CD4-positive, alpha-beta memory T cell (primary cell): ENCODE results near the gene LLGL1. TPM values are rescaled to one million over a fixed set of nuclear protein-coding genes. Genes with fewer than 3 reads are reported as not detected.

Experiments
- CTCF ChIA-PET: fragments of 350-600 bp; sonication (Branson Sonifier 250); formaldehyde crosslinking; loops from one replicate; lab custom pipeline; 2021; ENCODE audit warnings: inconsistent platforms; ENCODE audit not compliant: partially characterized antibody; lab: Charles Lee
- POLR2A ChIA-PET: fragments of 350-600 bp; sonication (Branson Sonifier 250); formaldehyde crosslinking; loops from one replicate; lab custom pipeline; 2021; ENCODE audit not compliant: partially characterized antibody; lab: Charles Lee
- DNase-seq, 5 donors: peaks; one replicate each; pipeline versions ENCODE4 v3.0.0 to v3.0.0-alpha.2; 2020 to 2022; ENCODE audit warnings: mixed read lengths in 1 of 5
- H3K27ac ChIP-seq: one replicate; pipeline ENCODE4 v1.7.0; 2013; ENCODE audit warnings: low read depth, low read length
- H3K27me3 ChIP-seq: 2 replicates; pipeline ENCODE4 v1.7.0; 2013; ENCODE audit warnings: mild to moderate bottlenecking, low read length, moderate library complexity; ENCODE audit not compliant: insufficient read depth
- H3K36me3 ChIP-seq: 2 replicates; pipeline ENCODE4 v1.7.0; 2013; ENCODE audit warnings: mild to moderate bottlenecking, low read length, moderate library complexity; ENCODE audit not compliant: insufficient read depth
- H3K4me1 ChIP-seq: 2 replicates; pipeline ENCODE4 v1.7.0; 2013; ENCODE audit warnings: mild to moderate bottlenecking, low read length, moderate library complexity; ENCODE audit not compliant: insufficient read depth
- H3K4me3 ChIP-seq, 2 donors: one replicate each; pipeline ENCODE4 v1.7.0; 2013; ENCODE audit warnings: low read length in 2 of 2, mild to moderate bottlenecking in 1 of 2
- H3K9me3 ChIP-seq, 2 donors: one replicate each; pipeline ENCODE4 v1.7.0; 2013; ENCODE audit warnings: low read length in 2 of 2, control low read depth in 1 of 2; ENCODE audit not compliant: control insufficient read depth in 1 of 2
- H3K27ac Mint-ChIP-seq, 7 donors: one replicate each; pipeline ENCODE4 v1.8.0; 2020 to 2021; ENCODE audit warnings: mixed read lengths in 7 of 7, mild to moderate bottlenecking in 6 of 7, inconsistent platforms in 3 of 7, moderate library complexity in 3 of 7
- H3K27me3 Mint-ChIP-seq, 2 donors: one replicate each; pipeline ENCODE4 v1.8.0; 2020 to 2021; ENCODE audit warnings: mixed read lengths in 2 of 2
- H3K36me3 Mint-ChIP-seq, 2 donors: one replicate each; pipeline ENCODE4 v1.8.0; 2020 to 2021; ENCODE audit warnings: mixed read lengths in 2 of 2, inconsistent platforms in 1 of 2, mild to moderate bottlenecking in 1 of 2
- H3K4me1 Mint-ChIP-seq, 4 donors: one replicate each; pipeline ENCODE4 v1.8.0; 2020 to 2021; ENCODE audit warnings: mixed read lengths in 4 of 4, mild to moderate bottlenecking in 1 of 4
- H3K4me3 Mint-ChIP-seq, 8 donors: one replicate each; pipeline ENCODE4 v1.8.0; 2020 to 2021; ENCODE audit warnings: mixed read lengths in 8 of 8, mild to moderate bottlenecking in 7 of 8, moderate library complexity in 6 of 8, inconsistent platforms in 3 of 8
- H3K9me3 Mint-ChIP-seq, 8 donors: one replicate each; pipeline ENCODE4 v1.8.0; 2020 to 2021; ENCODE audit warnings: mixed read lengths in 8 of 8, mild to moderate bottlenecking in 5 of 8, inconsistent platforms in 3 of 8, moderate library complexity in 1 of 8
- intact Hi-C: fragments of 100-400 bp; cut with micrococcal nuclease; formaldehyde crosslinking; loops from one replicate; pipeline ENCODE4 v1.15.1; 2023
- polyA plus RNA-seq, 2 donors: library from polyadenylated mRNA; unstranded; fragments of 300-500 nt; fragmentation: Illumina TruSeq; gene quantifications; one replicate each; pipeline ENCODE4 v1.2.3, GENCODE V29; 2021
- total RNA-seq, 2 experiments: library from RNA; stranded (reverse); gene quantifications; one replicate each; pipeline ENCODE4 v1.2.3, GENCODE V29; 2021

LLGL1 gene
- total and polyA plus RNA-seq, 4 experiments from 2014 or later, result 0.25 to 20.5 (median 10.6) TPM

DNA sequence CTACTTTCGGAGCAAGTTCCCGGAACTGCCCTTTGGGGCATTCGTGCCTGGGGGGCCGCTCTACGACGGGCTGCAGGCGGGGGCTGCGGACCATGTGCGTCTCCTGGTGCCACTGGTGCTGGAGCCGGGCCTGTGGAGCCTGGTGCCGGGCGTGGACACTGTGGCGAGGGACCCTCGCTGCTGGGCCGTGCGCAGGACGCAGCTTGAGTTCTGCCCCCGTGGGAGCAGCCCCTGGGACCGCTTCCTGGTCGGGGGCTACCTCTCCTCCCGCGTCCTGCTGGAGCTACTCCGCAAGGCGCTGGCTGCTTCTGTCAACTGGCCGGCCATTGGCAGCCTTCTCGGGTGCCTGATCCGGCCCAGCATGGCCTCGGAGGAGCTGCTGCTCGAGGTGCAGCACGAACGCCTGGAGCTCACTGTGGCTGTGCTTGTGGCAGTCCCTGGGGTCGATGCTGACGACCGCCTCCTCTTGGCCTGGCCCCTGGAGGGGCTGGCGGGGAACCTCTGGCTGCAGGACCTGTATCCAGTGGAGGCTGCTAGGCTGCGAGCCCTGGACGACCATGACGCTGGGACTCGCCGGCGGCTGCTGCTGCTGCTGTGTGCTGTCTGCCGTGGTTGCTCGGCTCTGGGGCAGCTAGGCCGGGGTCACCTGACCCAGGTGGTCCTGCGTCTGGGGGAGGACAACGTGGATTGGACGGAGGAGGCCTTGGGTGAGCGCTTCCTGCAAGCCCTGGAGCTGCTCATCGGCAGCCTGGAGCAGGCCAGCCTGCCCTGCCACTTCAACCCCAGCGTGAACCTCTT lies 38.6 kb downstream of the LLGL1 start:
- H3K27ac Mint-ChIP-seq, result no peak overlapping the region
- Histone ChIP-seq H3K36me3 (peaks cover 21% of the 10 kb centered on the region), H3K9me3 (no peaks in the 10 kb centered on the region), H3K4me1 (peaks cover 27% of the 10 kb centered on the region), H3K27ac (no peak overlapping the region), H3K27me3 (no peaks in the 10 kb centered on the region), H3K4me3 (no peak overlapping the region)
- CTCF ChIA-PET, result interaction anchor here (1.0 to 1.9 kb wide), 2 partner anchors 15 to 24 kb away, joined by 4 to 6 read pairs; no protein-coding TSS in a partner anchor
- peaks cover 4 to 10% of the 10 kb centered on the region in 2 donors for H3K36me3 Mint-ChIP-seq
- H3K9me3 Mint-ChIP-seq, result no peaks in the 10 kb centered on the region
- intact Hi-C loops, result no loop called here
- POLR2A ChIA-PET, result no interaction called here
- H3K4me1 Mint-ChIP-seq, result peaks cover 14 to 35% (median 23%) of the 10 kb centered on the region in 4 donors
- no peak overlapping the region for H3K4me3 Mint-ChIP-seq
- no peak for DNase-seq
- no peaks in the 10 kb centered on the region for H3K27me3 Mint-ChIP-seq

DNA sequence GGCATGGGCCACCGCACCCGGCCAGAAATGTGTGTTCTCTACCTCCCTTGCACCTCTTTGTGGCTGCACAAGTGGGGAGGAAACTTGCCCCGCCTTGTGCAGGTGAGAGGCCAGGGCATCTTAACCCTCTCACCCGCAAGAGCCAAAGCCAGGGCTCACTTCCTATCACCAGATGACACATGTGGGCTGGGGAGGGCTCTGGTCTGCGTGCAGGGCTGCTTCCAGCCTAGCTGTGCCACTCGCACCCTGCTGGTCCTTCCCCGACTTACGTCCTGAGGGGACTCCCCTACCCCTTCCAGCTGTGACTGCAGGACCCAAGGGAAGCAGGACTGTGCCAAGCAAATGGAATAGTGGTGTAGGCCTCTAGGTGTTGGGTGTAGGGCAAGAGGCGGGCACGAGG lies 41.9 kb downstream of the LLGL1 start:
- H3K4me3 ChIP-seq, result no peak overlapping the region
- H3K9me3 Mint-ChIP-seq, result peaks cover 0 to 1% (median 0%) of the 10 kb centered on the region in 8 donors
- H3K27me3 Mint-ChIP-seq, result no peaks in the 10 kb centered on the region
- no peak overlapping the region for H3K27ac ChIP-seq
- H3K27ac Mint-ChIP-seq, result no peak overlapping the region
- H3K36me3 Mint-ChIP-seq, result peaks cover 4 to 7% of the 10 kb centered on the region in 2 donors
- peaks cover 1 to 11% (median 8%) of the 10 kb centered on the region in 4 donors for H3K4me1 Mint-ChIP-seq
- intact Hi-C loops, result no loop called here
- ChIA-PET CTCF (interaction anchor here (1.5 kb wide), 1 partner anchor 19 kb away, joined by 8 read pairs; no protein-coding TSS in a partner anchor), POLR2A (no interaction called here)
- peaks cover 3% of the 10 kb centered on the region for H3K4me1 ChIP-seq
- H3K36me3 ChIP-seq, result peaks cover 21% of the 10 kb centered on the region
- H3K9me3 ChIP-seq, result no peaks in the 10 kb centered on the region
- no peak for DNase-seq
- no peaks in the 10 kb centered on the region for H3K27me3 ChIP-seq
- no peak overlapping the region for H3K4me3 Mint-ChIP-seq

DNA sequence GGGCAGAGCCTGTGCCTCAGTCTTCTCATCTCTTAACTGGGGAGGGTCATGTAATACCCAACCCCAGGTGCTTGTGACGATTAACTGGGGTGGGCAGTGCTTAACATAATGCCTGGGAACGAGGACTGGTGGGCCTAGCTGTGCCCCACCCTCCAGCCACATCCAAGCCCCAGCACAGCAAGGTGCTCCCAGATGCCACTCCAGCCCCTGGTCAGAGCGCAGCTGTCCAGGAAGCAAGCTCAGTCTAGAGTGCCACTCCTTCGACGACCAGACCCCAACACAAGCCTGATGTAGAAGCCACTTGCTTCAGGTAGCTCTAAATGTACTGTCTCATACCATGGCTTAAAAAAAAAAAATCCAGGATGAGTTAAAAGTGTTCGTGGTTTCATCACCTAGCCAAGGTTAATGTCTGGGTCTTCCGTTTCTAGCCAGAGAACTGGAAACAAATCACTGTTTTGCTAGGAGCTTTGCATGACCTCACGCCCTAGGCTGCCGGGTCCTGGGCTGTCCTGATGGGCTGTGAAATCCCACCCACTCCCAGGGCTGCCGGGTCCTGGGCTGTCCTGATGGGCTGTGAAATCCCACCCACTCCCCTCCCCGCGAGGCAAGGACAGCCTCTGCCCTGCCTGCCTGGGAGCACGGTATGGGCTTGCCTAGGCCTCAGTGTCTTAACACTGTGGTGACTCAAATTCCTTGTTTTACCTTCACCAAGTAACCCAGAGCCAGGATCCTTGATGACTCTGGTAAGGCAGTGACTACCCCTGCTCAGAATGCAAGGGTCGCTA lies 42.7 kb downstream of the LLGL1 start:
- no peaks in the 10 kb centered on the region for H3K4me1 ChIP-seq
- peaks cover 3 to 5% of the 10 kb centered on the region in 2 donors for H3K36me3 Mint-ChIP-seq
- H3K27ac ChIP-seq, result no peak overlapping the region
- intact Hi-C loops, result no loop called here
- no peaks in the 10 kb centered on the region for H3K9me3 ChIP-seq
- no peak for DNase-seq
- peak overlapping the region in 2 of 7 donors; percentile 35 to 52 for H3K27ac Mint-ChIP-seq
- no peaks in the 10 kb centered on the region for H3K27me3 Mint-ChIP-seq
- H3K4me3 ChIP-seq, result no peak overlapping the region
- peaks cover 0 to 1% (median 0%) of the 10 kb centered on the region in 8 donors for H3K9me3 Mint-ChIP-seq
- H3K4me3 Mint-ChIP-seq, result peak overlapping the region in 1 of 8 donors; percentile 17
- peaks cover 1 to 11% (median 6%) of the 10 kb centered on the region in 4 donors for H3K4me1 Mint-ChIP-seq
- CTCF ChIA-PET, result interaction anchor here (1.5 kb wide), 1 partner anchor 20 kb away, joined by 8 read pairs; no protein-coding TSS in a partner anchor
- peaks cover 19% of the 10 kb centered on the region for H3K36me3 ChIP-seq
- POLR2A ChIA-PET, result interaction anchor here (0.7 to 0.8 kb wide), 2 partner anchors 44 to 95 kb away, joined by 3 read pairs; partner anchors contain the start of gene SHMT1
- H3K27me3 ChIP-seq, result no peaks in the 10 kb centered on the region

DNA sequence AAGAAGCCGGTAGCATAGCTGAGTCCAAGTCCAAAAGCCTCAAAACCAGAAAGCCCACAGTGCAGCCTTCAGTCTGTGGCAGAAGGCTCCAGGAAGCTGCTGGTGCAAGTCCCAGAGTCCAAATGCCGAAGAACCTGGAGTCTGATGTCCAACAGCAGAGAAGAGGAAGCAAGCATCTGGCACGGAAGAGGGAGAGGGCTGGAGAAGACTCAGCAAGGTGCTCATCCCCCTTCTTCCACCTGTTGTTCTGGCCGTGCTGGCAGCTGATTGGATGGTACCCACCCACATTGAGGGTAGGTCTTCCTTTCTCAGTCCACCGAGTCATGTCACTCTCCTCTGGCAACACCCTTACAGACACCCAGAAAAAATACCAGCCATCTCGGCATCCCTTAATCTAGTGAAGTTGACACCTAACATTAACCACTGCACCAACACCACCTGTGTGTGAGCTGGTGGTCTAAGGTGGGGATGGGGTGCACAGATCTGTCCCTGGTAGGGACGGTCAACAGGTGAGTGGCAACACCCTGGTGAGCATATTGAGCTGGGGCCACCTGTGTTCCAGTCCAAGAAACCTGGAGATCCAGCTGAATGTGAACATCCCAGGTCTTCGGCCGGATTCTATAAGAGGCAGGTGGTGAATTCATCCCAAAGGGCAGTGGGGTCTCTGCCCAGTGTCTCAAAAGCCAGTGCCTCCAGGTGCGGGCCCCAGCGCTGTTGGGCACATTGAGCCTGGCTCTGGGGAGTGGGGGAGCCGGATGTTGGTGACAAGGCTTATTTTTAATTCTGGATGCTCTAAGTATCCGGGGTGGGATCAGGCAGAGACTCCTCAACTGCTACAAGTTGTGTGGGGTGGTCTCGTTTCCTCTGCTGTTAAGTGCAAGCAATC lies 44.9 kb downstream of the LLGL1 start:
- Histone ChIP-seq H3K4me1 (no peaks in the 10 kb centered on the region), H3K9me3 (no peaks in the 10 kb centered on the region), H3K36me3 (no peaks in the 10 kb centered on the region), H3K4me3 (no peak overlapping the region), H3K27me3 (no peaks in the 10 kb centered on the region), H3K27ac (no peak overlapping the region)
- ChIA-PET POLR2A (interaction anchor here (1.1 kb wide), 1 partner anchor 93 kb away, joined by 3 read pairs; the partner anchor contains the start of gene SHMT1), CTCF (no interaction called here)
- Mint-ChIP-seq H3K9me3 (peaks cover 0 to 1% (median 0%) of the 10 kb centered on the region in 8 donors), H3K27ac (peak overlapping the region in 2 of 7 donors; percentile 24 to 35), H3K4me1 (peaks cover 1 to 11% (median 6%) of the 10 kb centered on the region in 4 donors), H3K36me3 (peaks cover 0 to 4% of the 10 kb centered on the region in 2 donors), H3K27me3 (no peaks in the 10 kb centered on the region), H3K4me3 (no peak overlapping the region)
- no peak for DNase-seq
- intact Hi-C loops, result no loop called here

DNA sequence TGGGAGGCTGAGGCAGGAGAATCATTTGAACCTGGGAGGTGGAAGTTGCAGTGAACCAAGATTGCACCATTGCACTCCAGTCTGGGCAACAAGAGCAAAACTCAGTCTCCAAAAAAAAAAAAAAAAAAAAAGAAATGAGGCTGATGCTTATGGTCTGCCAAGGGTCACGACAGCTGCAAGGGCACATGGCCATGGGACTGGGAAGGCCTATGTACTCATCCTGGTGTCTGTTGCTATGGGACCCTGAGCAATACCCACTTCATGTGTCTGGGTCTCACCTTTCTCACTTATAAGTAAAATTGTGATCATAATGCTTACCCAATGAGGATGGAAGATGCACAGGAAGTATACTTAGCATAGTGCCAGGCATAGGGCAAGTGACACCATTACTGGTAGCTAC lies 51.6 kb downstream of the LLGL1 start:
- CTCF ChIA-PET, result no interaction called here
- no peaks in the 10 kb centered on the region for H3K4me1 Mint-ChIP-seq

DNA sequence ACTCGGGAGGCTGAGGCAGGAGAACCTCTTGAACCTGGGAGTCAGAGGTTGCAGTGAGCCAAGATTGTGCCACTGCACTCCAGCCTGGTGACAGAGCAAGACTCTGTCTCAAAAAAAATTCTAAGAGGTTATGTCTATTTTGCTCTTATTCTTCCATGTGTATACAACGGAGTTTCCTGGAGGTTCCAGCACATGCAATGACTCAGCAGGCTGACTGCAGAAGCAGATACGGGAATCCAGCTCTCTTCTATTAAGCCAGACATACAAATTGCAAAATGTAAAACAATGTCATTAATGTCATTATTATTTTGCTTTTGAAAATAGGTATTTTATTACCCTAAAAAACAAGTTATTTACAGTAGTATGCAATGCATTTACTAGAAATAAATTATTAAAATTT lies 53.4 kb downstream of the LLGL1 start:
- ChIA-PET CTCF (no interaction called here), POLR2A (no interaction called here)
- Histone ChIP-seq H3K4me3 (no peak overlapping the region), H3K4me1 (no peaks in the 10 kb centered on the region), H3K36me3 (peaks cover 61% of the 10 kb centered on the region), H3K27me3 (no peaks in the 10 kb centered on the region), H3K9me3 (no peaks in the 10 kb centered on the region), H3K27ac (no peak overlapping the region)
- H3K27me3 Mint-ChIP-seq, result no peaks in the 10 kb centered on the region
- no peaks in the 10 kb centered on the region for H3K4me1 Mint-ChIP-seq
- peaks cover 24 to 58% of the 10 kb centered on the region in 2 donors for H3K36me3 Mint-ChIP-seq
- DNase-seq, result no peak
- intact Hi-C loops, result no loop called here
- H3K9me3 Mint-ChIP-seq, result no peaks in the 10 kb centered on the region
- H3K27ac Mint-ChIP-seq, result no peak overlapping the region
- H3K4me3 Mint-ChIP-seq, result no peak overlapping the region

More for the DNA sequence above, 51.6 kb downstream of the LLGL1 start:
- no peaks in the 10 kb centered on the region for H3K27me3 Mint-ChIP-seq
- Histone ChIP-seq H3K36me3 (peaks cover 47% of the 10 kb centered on the region), H3K27me3 (no peaks in the 10 kb centered on the region), H3K27ac (no peak overlapping the region), H3K4me3 (no peak overlapping the region), H3K4me1 (no peaks in the 10 kb centered on the region), H3K9me3 (no peaks in the 10 kb centered on the region)
- POLR2A ChIA-PET, result no interaction called here
- H3K4me3 Mint-ChIP-seq, result no peak overlapping the region
- DNase-seq, result no peak
- H3K27ac Mint-ChIP-seq, result no peak overlapping the region
- peaks cover 12 to 42% of the 10 kb centered on the region in 2 donors for H3K36me3 Mint-ChIP-seq
- intact Hi-C loops, result no loop called here
- H3K9me3 Mint-ChIP-seq, result no peaks in the 10 kb centered on the region
